GM18511 (cell line): ENCODE measurements around the gene GATM.
"Not testable (repeated sequence)": the region's sequence is repeated elsewhere in the genome, so short reads cannot be mapped to it uniquely, and the experiment has no call there.

Experiments
- ATAC-seq: cut with Tn5 transposase; IDR thresholded peaks from one replicate; pipeline ENCODE4 v1.9.1; 2021; ENCODE audit warnings: mild to moderate bottlenecking, moderate library complexity; ENCODE audit not compliant: unreplicated experiment

GATM gene

GRCh38 chr15:45314960-45315359 lies 63.4 kb downstream of the GATM start:
- ATAC-seq: no peak

- ATAC-seq: not testable (repeated sequence)
Measured at GRCh38 chr15:45314117-45314516, 64.2 kb downstream of the GATM start.
